K562 (cell line): ENCODE data around the gene SLC9B1. TPM values are rescaled to one million over a fixed set of nuclear protein-coding genes. Genes with fewer than 3 reads are reported as not detected.

Source experiments
- ATF1 ChIP-seq, 2 experiments: fragments of 450-650 bp in 1 of 2; IDR thresholded peaks; 2 replicates each; pipeline ENCODE4 v1.6.1; 2016; ENCODE audit warnings: missing compliant biosample characterization in 1 of 2, missing genetic modification characterization in 1 of 2
- BCOR ChIP-seq: fragments of 450-650 bp; IDR thresholded peaks from 2 replicates; pipeline ENCODE4 v1.6.1; 2016
- BDP1 ChIP-seq: IDR thresholded peaks from 3 replicates; pipeline ENCODE4 v1.6.1; 2011; ENCODE audit not compliant: insufficient read length, insufficient read depth
- BRCA1 ChIP-seq, 2 experiments: fragments of 450-650 bp in 1 of 2; sonication (generic) in 1 of 2; formaldehyde crosslinking in 1 of 2; IDR thresholded peaks; 2 replicates each; pipeline versions ENCODE4 v1.5.0 to v1.6.1; 2017 to 2020; ENCODE audit warnings: mild to moderate bottlenecking in 1 of 2, missing genetic modification reagents in 1 of 2
- BRF1 ChIP-seq: IDR thresholded peaks from 3 replicates; pipeline ENCODE4 v1.6.1; 2011; ENCODE audit warnings: borderline replicate concordance, mild to moderate bottlenecking; ENCODE audit not compliant: insufficient read length; ENCODE audit errors: extremely low read depth
- CHAMP1 ChIP-seq: fragments of 450-650 bp; IDR thresholded peaks from 2 replicates; pipeline ENCODE4 v1.6.1; 2016; ENCODE audit warnings: mild to moderate bottlenecking
- CTBP1 ChIP-seq: fragments of 450-650 bp; IDR thresholded peaks from 2 replicates; pipeline ENCODE4 v1.6.1; 2016; ENCODE audit warnings: borderline replicate concordance
- DACH1 ChIP-seq: fragments of 450-650 bp; IDR thresholded peaks from 2 replicates; pipeline ENCODE4 v1.6.1; 2018; ENCODE audit not compliant: partially characterized antibody
- EP400 ChIP-seq: fragments of 450-650 bp; IDR thresholded peaks from 2 replicates; pipeline ENCODE4 v1.6.1; 2017; ENCODE audit warnings: antibody characterized with exemption, mild to moderate bottlenecking, moderate library complexity
- FIP1L1 ChIP-seq: fragments of 200-400 bp; formaldehyde crosslinking; IDR thresholded peaks from 2 replicates; pipeline ENCODE4 v1.6.1; 2018; ENCODE audit warnings: mild to moderate bottlenecking, low read depth, low read length; ENCODE audit not compliant: poor library complexity, severe bottlenecking
- FOS ChIP-seq: IDR thresholded peaks from 3 replicates; pipeline ENCODE4 v1.6.1; 2011; ENCODE audit not compliant: insufficient read length; ENCODE audit errors: extremely low read depth
- FOXA3 ChIP-seq, 2 experiments: fragments of 450-650 bp in 1 of 2; sonication (generic) in 1 of 2; formaldehyde crosslinking; IDR thresholded peaks in 1 of 2; conservative IDR thresholded peaks in 1 of 2; 2 replicates each; pipeline versions ENCODE4 v1.4.0 to v1.8.0; 2020 to 2022; ENCODE audit warnings: mild to moderate bottlenecking in 2 of 2, missing genetic modification reagents in 1 of 2
- HNRNPUL1 ChIP-seq: fragments of 200-400 bp; formaldehyde crosslinking; IDR thresholded peaks from 2 replicates; pipeline ENCODE4 v1.6.1; 2017; ENCODE audit warnings: low read length
- MCM2 ChIP-seq: fragments of 450-650 bp; IDR thresholded peaks from 2 replicates; pipeline ENCODE4 v1.6.1; 2017; ENCODE audit warnings: low read depth, mild to moderate bottlenecking
- MCM7 ChIP-seq, 2 experiments: fragments of 450-650 bp; IDR thresholded peaks; 2 replicates each; pipeline ENCODE4 v1.6.1; 2016 to 2018
- MIER1 ChIP-seq: fragments of 450-650 bp; IDR thresholded peaks from 2 replicates; pipeline ENCODE4 v1.6.1; 2016; ENCODE audit warnings: antibody characterized with exemption, mild to moderate bottlenecking, low read depth
- NCOA2 ChIP-seq, 2 experiments: fragments of 450-650 bp; IDR thresholded peaks; 2 replicates each; pipeline ENCODE4 v1.6.1; 2018; ENCODE audit warnings: mild to moderate bottlenecking in 2 of 2, moderate library complexity in 1 of 2; ENCODE audit not compliant: partially characterized antibody in 2 of 2
- PRPF4 ChIP-seq: fragments of 200-400 bp; formaldehyde crosslinking; IDR thresholded peaks from one replicate; pipeline ENCODE4 v1.6.1; 2017; ENCODE audit warnings: low read length, low read depth, mild to moderate bottlenecking; ENCODE audit not compliant: insufficient read depth, poor library complexity, severe bottlenecking
- RAD21 ChIP-seq, 2 experiments: fragments of 250-450 bp in 1 of 2; fragments of 450-650 bp in 1 of 2; sonication (Bioruptor Pico) in 1 of 2; formaldehyde crosslinking in 1 of 2; IDR thresholded peaks in 1 of 2; conservative IDR thresholded peaks in 1 of 2; 2 replicates each; pipeline versions ENCODE4 v1.4.0 to v1.8.0; 2020 to 2022; ENCODE audit warnings: mild to moderate bottlenecking in 2 of 2, moderate library complexity in 1 of 2
- RFX1 ChIP-seq: fragments of 450-650 bp; IDR thresholded peaks from 2 replicates; pipeline ENCODE4 v1.6.1; 2016; ENCODE audit warnings: mild to moderate bottlenecking, moderate library complexity
- SMARCA4 ChIP-seq: fragments of 450-650 bp; IDR thresholded peaks from 2 replicates; pipeline ENCODE4 v1.6.1; 2016
- STAT5B ChIP-seq: fragments of 250-450 bp; sonication (Bioruptor Pico); IDR thresholded peaks from 2 replicates; pipeline ENCODE4 v1.8.0; 2021; ENCODE audit warnings: mild to moderate bottlenecking, inconsistent platforms
- TAF9B ChIP-seq: fragments of 450-650 bp; IDR thresholded peaks from 2 replicates; pipeline ENCODE4 v1.6.1; 2018; ENCODE audit warnings: mild to moderate bottlenecking; ENCODE audit not compliant: partially characterized antibody
- TCF7L2 ChIP-seq: fragments of 150-350 bp; IDR thresholded peaks from 2 replicates; pipeline ENCODE4 v1.6.1; 2016; ENCODE audit warnings: low read depth, mild to moderate bottlenecking, low read length, moderate library complexity
- ZNF280A ChIP-seq: fragments of 450-650 bp; IDR thresholded peaks from 2 replicates; pipeline ENCODE4 v1.6.1; 2018; ENCODE audit warnings: mild to moderate bottlenecking, low read depth; ENCODE audit not compliant: partially characterized antibody
- ZNF316 ChIP-seq: fragments of 450-650 bp; IDR thresholded peaks from 2 replicates; pipeline ENCODE4 v1.6.1; 2016
- ZNF699 ChIP-seq: fragments of 250-450 bp; sonication (Bioruptor Pico); IDR thresholded peaks from 2 replicates; pipeline ENCODE4 v1.8.0; 2021; ENCODE audit warnings: mild to moderate bottlenecking, moderate library complexity; ENCODE audit not compliant: insufficient replicate concordance
- polyA plus RNA-seq, 8 experiments: library from polyadenylated mRNA; depleted of rRNA in 4 of 8; stranded (reverse) in 5 of 8; unstranded in 3 of 8; fragments of >200 nt; fragmentation: Nextera tagmentation in 2 of 8; fragmentation: Illumina TruSeq in 1 of 8; extraction: Ambion mirVana in 2 of 8; extraction: Trizol in 1 of 8; gene quantifications; 2 replicates each; pipeline versions ENCODE4 v1.2.1 to v1.2.3, GENCODE V29; 2011 to 2014; ENCODE audit warnings: inconsistent platforms in 1 of 8, missing spikeins in 1 of 8
- total RNA-seq, 7 experiments: library from RNA; depleted of rRNA in 6 of 7; stranded (reverse); fragments of >200 nt in 6 of 7; fragmentation: Illumina TruSeq in 2 of 7; extraction: Trizol in 2 of 7; gene quantifications; 2 replicates each; pipeline versions ENCODE4 v1.2.1 to v1.2.3, GENCODE V29; 2011 to 2021; ENCODE audit warnings: low replicate concordance in 1 of 7

The SLC9B1 gene
- total and polyA plus RNA-seq, 9 of the 15 experiments (the other 6 are each of a cell fraction or from before 2014, with no cell fraction given): 0.21 to 1.3 (median 0.51) TPM

- TF ChIP-seq CHAMP1 (0 out of 2 replicates have a peak, but pooled peaks have one; percentile 26), SMARCA4 (peak; percentile 72), TAF9B (peak; percentile 24), ZNF316 (peak; percentile 100), RFX1 (no peak), BRF1 (no peak), MCM2 (no peak), NCOA2 (IDR thresholded peaks at IDR 0.05; ENCODE audit: partially characterized antibody in 2 of 2) (peak in 1 of 2 experiments; percentile 23), PRPF4 (no peak), STAT5B (no peak), HNRNPUL1 (no peak), FOS (no peak), CTBP1 (no peak), ZNF699 (no peak), FIP1L1 (no peak), RAD21 (CRISPR knock-in tag; conservative IDR thresholded peaks at IDR 0.05 in 1 of 2, IDR thresholded peaks at IDR 0.05 in 1 of 2) (no peak), BRCA1 (IDR thresholded peaks at IDR 0.05) (no peak), BRCA1 (CRISPR knock-in tag; IDR thresholded peaks at IDR 0.05) (no peak), ZNF280A (no peak), ATF1 (CRISPR knock-in tag; IDR thresholded peaks at IDR 0.05) (no peak), ATF1 (tag; IDR thresholded peaks at IDR 0.05) (peak; percentile 17; the same call in 1 of the 2 replicates), BDP1 (no peak), TCF7L2 (no peak), BCOR (no peak; the same call in 1 of the 2 replicates), MCM7 (IDR thresholded peaks at IDR 0.05) (no peak), DACH1 (no peak), EP400 (peak; percentile 80), MIER1 (0 out of 2 replicates have a peak, but pooled peaks have one; percentile 11), FOXA3 (CRISPR knock-in tag; conservative IDR thresholded peaks at IDR 0.05 in 1 of 2, IDR thresholded peaks at IDR 0.05 in 1 of 2) (peak in 1 of 2 experiments; percentile 27; a peak in 1 of 4 replicates)
These were observed 147.7 kb downstream of the SLC9B1 start (continued) for GRCh38 chr4:102871772-102872171.
